Measurements from ENCODE around the gene GGNBP2.
A peak's percentile ranks its signal among the peaks of the same experiment; 100 is the strongest.

Gene GGNBP2

GRCh38 chr17:36544044-36544306, 744 bp upstream of the GGNBP2 start:
- peak overlapping the region; percentile 97 to 98 for H3K27ac ChIP-seq (ENCODE audit: insufficient read depth in 1 of 2, low read depth in 1 of 2, low read length in 2 of 2, poor library complexity in 1 of 2, severe bottlenecking in 2 of 2)
- CTCF ChIA-PET, result interaction anchor here (0.9 to 1.1 kb wide), 3 partner anchors 8 to 42 kb away, joined by 3 to 5 read pairs (median 4); no protein-coding TSS in a partner anchor
- peaks cover 0 to 14% (median 0%) of the 10 kb centered on the region in 4 experiments for H3K36me3 ChIP-seq (ENCODE audit: control insufficient read depth in 4 of 4, insufficient read depth in 4 of 4, low read length in 3 of 4)
- H3K4me3 ChIP-seq (ENCODE audit: control insufficient read depth in 1 of 7, extremely low read depth in 1 of 7, insufficient read depth in 4 of 7, low read depth in 2 of 7, low read length in 6 of 7), result peak overlapping the region; percentile 76 to 92 (median 88)
- H3K4me1 ChIP-seq (ENCODE audit: control extremely low read depth in 1 of 4, control insufficient read depth in 4 of 4, insufficient read depth in 4 of 4, low read length in 3 of 4), result peaks cover 11 to 39% (median 27%) of the 10 kb centered on the region in 4 experiments
- no peaks in the 10 kb centered on the region for H3K9me3 ChIP-seq (ENCODE audit: control extremely low read depth in 1 of 5, control insufficient read depth in 4 of 5, insufficient read depth in 2 of 5, low read depth in 1 of 5, low read length in 4 of 5)
- H3K27me3 ChIP-seq (replicated peaks in 2 of 5; ENCODE audit: control insufficient read depth in 4 of 5, insufficient read depth in 5 of 5, low read length in 4 of 5), result no peaks in the 10 kb centered on the region
- WGBS (ENCODE audit: insufficient coverage), result 0% methylated on average over 9 of the region's 10 CpGs
- POLR2A ChIA-PET, result interaction anchor here (3.8 kb wide), 1 partner anchor 9 kb away, joined by 30 read pairs; the partner anchor contains the start of genes MYO19 and PIGW
- peak in 1 of 3 donors; percentile 38 for DNase-seq

- ChIA-PET POLR2A (interaction anchor here (0.8 to 3.8 kb wide), 4 partner anchors 10 to 667 kb away, joined by 4 to 30 read pairs (median 4); partner anchors contain the start of genes MRM1, MYO19 and PIGW), CTCF (interaction anchor here (0.9 to 1.9 kb wide), 6 partner anchors 9 to 48 kb away, joined by 3 to 6 read pairs (median 3); no protein-coding TSS in a partner anchor)
- no peaks in the 10 kb centered on the region for H3K27me3 ChIP-seq (replicated peaks in 2 of 5; ENCODE audit: control insufficient read depth in 4 of 5, insufficient read depth in 5 of 5, low read length in 4 of 5)
- H3K4me1 ChIP-seq (ENCODE audit: control extremely low read depth in 1 of 4, control insufficient read depth in 4 of 4, insufficient read depth in 4 of 4, low read length in 3 of 4), result peaks cover 13 to 41% (median 31%) of the 10 kb centered on the region in 4 experiments
- peak overlapping the region; percentile 97 to 98 for H3K27ac ChIP-seq (ENCODE audit: insufficient read depth in 1 of 2, low read depth in 1 of 2, low read length in 2 of 2, poor library complexity in 1 of 2, severe bottlenecking in 2 of 2)
- H3K9me3 ChIP-seq (ENCODE audit: control extremely low read depth in 1 of 5, control insufficient read depth in 4 of 5, insufficient read depth in 2 of 5, low read depth in 1 of 5, low read length in 4 of 5), result no peaks in the 10 kb centered on the region
- DNase-seq, result no peak
- peak overlapping the region; percentile 76 to 92 (median 81) for H3K4me3 ChIP-seq (ENCODE audit: control insufficient read depth in 1 of 7, extremely low read depth in 1 of 7, insufficient read depth in 4 of 7, low read depth in 2 of 7, low read length in 6 of 7)
- H3K36me3 ChIP-seq (ENCODE audit: control insufficient read depth in 4 of 4, insufficient read depth in 4 of 4, low read length in 3 of 4), result peaks cover 0 to 7% (median 0%) of the 10 kb centered on the region in 4 experiments
- 0% methylated on average over 6 of the region's 38 CpGs for WGBS (ENCODE audit: insufficient coverage)
Measured at GRCh38 chr17:36545077-36545464, 352 bp downstream of the GGNBP2 start.

DNA sequence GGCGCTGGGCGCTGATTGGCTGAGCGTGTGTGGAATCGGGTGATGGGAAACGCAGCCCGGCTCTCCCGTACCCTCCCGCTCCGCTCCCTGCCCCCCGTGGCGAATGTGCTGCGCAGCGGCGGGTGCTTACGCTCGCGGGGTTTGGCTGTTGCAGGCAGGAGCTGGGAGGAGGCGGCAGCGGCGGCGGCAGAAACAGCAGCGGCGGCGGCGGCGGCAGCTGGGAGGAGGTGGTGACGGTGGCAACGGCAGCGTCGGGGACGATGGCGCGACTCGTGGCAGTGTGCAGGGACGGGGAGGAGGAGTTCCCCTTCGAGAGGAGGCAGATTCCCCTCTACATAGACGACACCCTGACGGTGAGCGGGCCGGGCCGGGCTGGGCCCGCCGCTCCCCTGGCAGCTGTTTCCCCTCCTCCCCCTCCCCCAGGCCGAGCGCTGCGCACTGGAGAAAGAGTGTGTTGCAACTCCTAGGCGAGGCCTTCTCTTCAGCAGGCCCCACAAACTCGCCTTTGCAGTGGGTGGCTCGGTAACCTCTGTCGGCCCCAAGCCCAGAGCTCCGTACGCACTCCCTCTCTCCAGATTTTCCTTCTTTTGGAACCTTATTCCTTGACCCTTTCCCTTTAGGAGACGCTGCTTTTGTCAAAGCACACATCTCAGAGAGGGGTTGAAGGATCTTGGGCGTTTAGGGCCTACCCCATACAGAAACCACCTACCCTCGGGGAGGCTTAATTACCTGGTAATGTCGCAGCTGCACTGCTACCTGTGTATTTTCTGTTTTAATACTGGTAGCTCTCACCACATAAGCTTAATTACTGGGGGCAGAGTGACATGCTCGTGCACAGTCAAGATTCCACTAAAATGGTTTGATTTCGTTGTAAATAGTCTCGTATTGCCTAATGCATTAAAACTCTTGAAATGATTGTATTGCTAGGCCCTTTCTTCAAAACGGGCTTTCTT, 1.0 kb downstream of the GGNBP2 start:
- Histone ChIP-seq H3K9me3 (ENCODE audit: control extremely low read depth in 1 of 5, control insufficient read depth in 4 of 5, insufficient read depth in 2 of 5, low read depth in 1 of 5, low read length in 4 of 5) (no peaks in the 10 kb centered on the region), H3K4me1 (ENCODE audit: control extremely low read depth in 1 of 4, control insufficient read depth in 4 of 4, insufficient read depth in 4 of 4, low read length in 3 of 4) (peaks cover 16 to 47% (median 34%) of the 10 kb centered on the region in 4 experiments), H3K27ac (ENCODE audit: insufficient read depth in 1 of 2, low read depth in 1 of 2, low read length in 2 of 2, poor library complexity in 1 of 2, severe bottlenecking in 2 of 2) (peak overlapping the region; percentile 87 to 94), H3K27me3 (replicated peaks in 2 of 5; ENCODE audit: control insufficient read depth in 4 of 5, insufficient read depth in 5 of 5, low read length in 4 of 5) (no peaks in the 10 kb centered on the region), H3K36me3 (ENCODE audit: control insufficient read depth in 4 of 4, insufficient read depth in 4 of 4, low read length in 3 of 4) (peaks cover 0 to 7% (median 0%) of the 10 kb centered on the region in 4 experiments), H3K4me3 (ENCODE audit: control insufficient read depth in 1 of 7, extremely low read depth in 1 of 7, insufficient read depth in 4 of 7, low read depth in 2 of 7, low read length in 6 of 7) (peak overlapping the region; percentile 64 to 93 (median 78))
- ChIA-PET CTCF (interaction anchor here (0.7 to 1.9 kb wide), 6 partner anchors 12 to 49 kb away, joined by 3 to 6 read pairs (median 3); no protein-coding TSS in a partner anchor), POLR2A (interaction anchor here (0.8 to 3.8 kb wide), 4 partner anchors 11 to 56 kb away, joined by 3 to 30 read pairs (median 4); partner anchors contain the start of genes DHRS11, MRM1, MYO19 and PIGW)
- peak; percentile 99 for DNase-seq
- WGBS (ENCODE audit: insufficient coverage), result under 1% methylated on average over 36 of the region's 60 CpGs

DNA sequence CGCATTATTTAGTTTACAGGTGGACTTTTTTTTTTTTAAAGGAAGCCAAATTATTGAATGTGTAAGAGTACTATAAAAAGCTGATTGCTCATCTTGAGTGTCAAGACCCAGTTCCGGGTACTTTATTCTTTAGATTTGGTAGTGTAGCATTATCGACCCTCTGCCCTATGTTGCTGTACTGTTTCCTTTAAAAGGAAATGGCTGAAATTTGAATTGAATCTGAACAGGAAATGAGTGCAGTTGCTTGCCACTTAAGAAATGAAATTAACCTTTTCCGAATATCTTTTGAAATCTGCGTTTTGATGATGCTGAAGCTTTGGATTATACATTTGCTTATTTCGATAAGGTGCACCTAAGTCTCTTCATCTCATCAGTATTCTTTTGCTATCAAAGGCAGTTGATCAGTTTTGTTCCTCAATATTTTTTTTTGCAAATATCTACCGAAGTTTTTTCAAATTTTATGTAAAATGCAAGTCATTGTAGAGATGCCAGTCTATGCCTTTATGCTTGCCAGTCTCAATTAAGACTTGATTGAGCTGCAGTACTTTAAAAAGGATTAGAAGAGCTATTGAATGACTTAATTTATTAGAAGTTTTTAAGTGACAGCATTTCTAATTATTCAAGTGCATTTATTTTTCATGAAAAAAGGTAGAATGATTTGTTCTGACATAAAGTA, 1.8 kb downstream of the GGNBP2 start:
- Histone ChIP-seq H3K27ac (ENCODE audit: insufficient read depth in 1 of 2, low read depth in 1 of 2, low read length in 2 of 2, poor library complexity in 1 of 2, severe bottlenecking in 2 of 2) (peak overlapping the region; percentile 87 to 94), H3K4me1 (ENCODE audit: control extremely low read depth in 1 of 4, control insufficient read depth in 4 of 4, insufficient read depth in 4 of 4, low read length in 3 of 4) (peaks cover 18 to 52% (median 37%) of the 10 kb centered on the region in 4 experiments), H3K4me3 (ENCODE audit: control insufficient read depth in 1 of 7, extremely low read depth in 1 of 7, insufficient read depth in 4 of 7, low read depth in 2 of 7, low read length in 6 of 7) (peak overlapping the region in 6 of 7 experiments; percentile 75 to 93 (median 85)), H3K27me3 (replicated peaks in 2 of 5; ENCODE audit: control insufficient read depth in 4 of 5, insufficient read depth in 5 of 5, low read length in 4 of 5) (no peaks in the 10 kb centered on the region), H3K9me3 (ENCODE audit: control extremely low read depth in 1 of 5, control insufficient read depth in 4 of 5, insufficient read depth in 2 of 5, low read depth in 1 of 5, low read length in 4 of 5) (no peaks in the 10 kb centered on the region), H3K36me3 (ENCODE audit: control insufficient read depth in 4 of 4, insufficient read depth in 4 of 4, low read length in 3 of 4) (peaks cover 0 to 7% (median 0%) of the 10 kb centered on the region in 4 experiments)
- DNase-seq, result peak in 2 of 3 donors; percentile 25 to 50
- CTCF ChIA-PET, result interaction anchor here (0.7 to 1.9 kb wide), 5 partner anchors 10 to 48 kb away, joined by 3 to 6 read pairs (median 4); no protein-coding TSS in a partner anchor
- POLR2A ChIA-PET, result interaction anchor here (0.8 to 3.8 kb wide), 3 partner anchors 12 to 46 kb away, joined by 3 to 30 read pairs (median 4); partner anchors contain the start of genes DHRS11, MYO19 and PIGW
- WGBS (ENCODE audit: insufficient coverage), result 4% methylated on average over 4 of the region's 7 CpGs

DNA sequence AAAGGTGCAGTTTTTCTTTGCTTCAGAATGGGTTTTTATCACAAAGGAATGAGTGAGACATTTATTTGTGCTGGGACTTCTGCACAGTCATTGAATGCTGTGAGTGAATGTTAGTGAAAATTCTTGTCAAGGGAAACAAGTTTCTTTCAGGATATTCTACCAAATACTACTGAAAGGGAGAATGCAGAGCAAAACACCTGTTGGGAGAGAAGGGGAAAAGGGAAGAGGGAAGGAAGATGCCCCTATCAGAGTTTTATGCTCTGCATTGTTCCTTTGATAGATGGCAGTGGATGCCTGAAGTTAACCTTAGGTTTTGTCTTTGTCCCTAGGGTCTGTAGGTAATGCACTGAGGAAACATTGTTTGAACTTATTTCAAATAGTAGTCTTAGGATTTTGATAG, 3.1 kb downstream of the GGNBP2 start:
- POLR2A ChIA-PET, result no interaction called here
- Histone ChIP-seq H3K27ac (ENCODE audit: insufficient read depth in 1 of 2, low read depth in 1 of 2, low read length in 2 of 2, poor library complexity in 1 of 2, severe bottlenecking in 2 of 2) (peak overlapping the region in 1 of 2 experiments; percentile 94), H3K4me3 (ENCODE audit: control insufficient read depth in 1 of 7, extremely low read depth in 1 of 7, insufficient read depth in 4 of 7, low read depth in 2 of 7, low read length in 6 of 7) (peak overlapping the region in 1 of 7 experiments; percentile 78), H3K9me3 (ENCODE audit: control extremely low read depth in 1 of 5, control insufficient read depth in 4 of 5, insufficient read depth in 2 of 5, low read depth in 1 of 5, low read length in 4 of 5) (no peaks in the 10 kb centered on the region), H3K36me3 (ENCODE audit: control insufficient read depth in 4 of 4, insufficient read depth in 4 of 4, low read length in 3 of 4) (peaks cover 0 to 7% (median 0%) of the 10 kb centered on the region in 4 experiments), H3K27me3 (replicated peaks in 2 of 5; ENCODE audit: control insufficient read depth in 4 of 5, insufficient read depth in 5 of 5, low read length in 4 of 5) (no peaks in the 10 kb centered on the region), H3K4me1 (ENCODE audit: control extremely low read depth in 1 of 4, control insufficient read depth in 4 of 4, insufficient read depth in 4 of 4, low read length in 3 of 4) (peaks cover 18 to 52% (median 37%) of the 10 kb centered on the region in 4 experiments)
- CTCF ChIA-PET, result interaction anchor here (1.6 kb wide), 1 partner anchor 11 kb away, joined by 4 read pairs; no protein-coding TSS in a partner anchor
- no peak for DNase-seq

DNA sequence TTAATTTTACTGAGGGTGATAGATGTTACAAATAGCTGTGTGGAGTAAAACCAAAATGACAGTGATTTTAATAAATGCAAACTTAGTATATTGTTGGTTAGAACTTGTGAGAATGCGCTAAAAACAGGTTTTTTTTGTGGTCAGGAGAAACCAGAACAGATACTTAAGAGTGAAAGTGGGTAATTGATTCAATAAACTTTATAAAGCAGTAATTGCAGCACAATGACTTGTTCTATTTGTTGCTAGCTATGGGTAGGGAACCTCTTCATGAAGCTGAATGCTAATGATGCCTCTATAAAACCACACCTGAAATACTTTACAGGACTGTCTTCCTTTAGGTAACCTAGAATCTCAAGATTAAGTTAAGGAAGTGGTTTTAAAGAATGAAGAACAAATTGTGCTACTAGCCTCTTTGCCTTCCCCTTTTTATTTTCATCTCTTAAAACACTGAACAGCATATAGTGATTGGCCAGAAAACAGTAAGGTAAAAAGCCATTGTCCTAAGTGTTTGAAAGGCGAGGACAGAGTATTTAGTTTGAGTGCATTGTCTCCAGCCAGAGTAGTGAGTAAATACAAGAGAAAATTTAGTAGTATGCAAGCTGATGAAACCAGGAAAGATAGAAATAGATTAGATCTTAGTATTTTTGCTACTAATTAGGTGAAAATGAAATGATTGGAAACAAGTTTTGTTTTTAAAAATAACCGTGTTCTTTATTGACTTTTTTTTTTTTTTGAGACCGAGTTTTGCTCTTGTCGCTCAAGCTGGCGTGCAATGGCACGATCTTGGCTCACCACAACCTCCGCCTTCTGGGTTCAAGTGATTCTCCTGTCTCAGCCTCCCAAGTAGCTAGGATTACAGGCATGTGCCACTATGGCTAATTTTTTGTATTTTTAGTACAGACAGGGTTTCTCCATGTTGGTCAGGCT, 6.0 kb downstream of the GGNBP2 start:
- ChIA-PET CTCF (interaction anchor here (1.0 to 1.6 kb wide), 2 partner anchors 26 to 45 kb away, joined by 3 to 4 read pairs; no protein-coding TSS in a partner anchor), POLR2A (no interaction called here)
- Histone ChIP-seq H3K27ac (ENCODE audit: insufficient read depth in 1 of 2, low read depth in 1 of 2, low read length in 2 of 2, poor library complexity in 1 of 2, severe bottlenecking in 2 of 2) (peak overlapping the region in 1 of 2 experiments; percentile 49), H3K4me1 (ENCODE audit: control extremely low read depth in 1 of 4, control insufficient read depth in 4 of 4, insufficient read depth in 4 of 4, low read length in 3 of 4) (peaks cover 16 to 38% (median 31%) of the 10 kb centered on the region in 4 experiments), H3K4me3 (ENCODE audit: control insufficient read depth in 1 of 7, extremely low read depth in 1 of 7, insufficient read depth in 4 of 7, low read depth in 2 of 7, low read length in 6 of 7) (peak overlapping the region in 2 of 7 experiments; percentile 29 to 42), H3K9me3 (ENCODE audit: control extremely low read depth in 1 of 5, control insufficient read depth in 4 of 5, insufficient read depth in 2 of 5, low read depth in 1 of 5, low read length in 4 of 5) (no peaks in the 10 kb centered on the region), H3K36me3 (ENCODE audit: control insufficient read depth in 4 of 4, insufficient read depth in 4 of 4, low read length in 3 of 4) (peaks cover 0 to 17% (median 6%) of the 10 kb centered on the region in 4 experiments), H3K27me3 (replicated peaks in 2 of 5; ENCODE audit: control insufficient read depth in 4 of 5, insufficient read depth in 5 of 5, low read length in 4 of 5) (no peaks in the 10 kb centered on the region)
- WGBS (ENCODE audit: insufficient coverage), result 74% methylated on average over 8 of the region's 8 CpGs
- DNase-seq, result peak; percentile 26 to 73 (median 63)
